Neural crest cell (in vitro differentiated cells): Measurements from ENCODE around the gene SH3RF2. TPM values are rescaled to one million over a fixed set of nuclear protein-coding genes. Genes with fewer than 3 reads are reported as not detected.

Experiments
- DNase-seq: peaks from one replicate; pipeline ENCODE4 v3.0.0; 2021; ENCODE audit warnings: low read depth, mixed read lengths, low spot score
- H3K27ac Mint-ChIP-seq: one replicate; pipeline ENCODE4 v1.8.0; 2021; ENCODE audit warnings: mild to moderate bottlenecking, mixed read lengths; ENCODE audit not compliant: unreplicated experiment
- H3K27me3 Mint-ChIP-seq: 2 replicates; pipeline ENCODE4 v1.8.0; 2021; ENCODE audit warnings: low read depth, mild to moderate bottlenecking, mixed read lengths
- H3K36me3 Mint-ChIP-seq: 2 replicates; pipeline ENCODE4 v1.8.0; 2021; ENCODE audit warnings: low read depth, mild to moderate bottlenecking, mixed read lengths
- H3K4me1 Mint-ChIP-seq: 2 replicates; pipeline ENCODE4 v1.8.0; 2021; ENCODE audit warnings: mixed read lengths
- H3K4me3 Mint-ChIP-seq: one replicate; pipeline ENCODE4 v1.8.0; 2021; ENCODE audit warnings: mild to moderate bottlenecking, mixed read lengths
- H3K9me3 Mint-ChIP-seq: 2 replicates; pipeline ENCODE4 v1.8.0; 2021; ENCODE audit warnings: mixed read lengths
- total RNA-seq: library from RNA; stranded (reverse); gene quantifications from 2 replicates; pipeline ENCODE4 v1.2.1, GENCODE V29; 2021
- TF ChIP-seq, protein P1 (sequence below): fragments of 200-600 bp; sonication (generic); conservative IDR thresholded peaks from 2 replicates; pipeline ENCODE4 v1.5.0; 2021; ENCODE audit warnings: antibody characterized with exemption, mild to moderate bottlenecking

The SH3RF2 gene
- total RNA-seq, 1 donor from 2014 or later = 0.72 TPM

DNA sequence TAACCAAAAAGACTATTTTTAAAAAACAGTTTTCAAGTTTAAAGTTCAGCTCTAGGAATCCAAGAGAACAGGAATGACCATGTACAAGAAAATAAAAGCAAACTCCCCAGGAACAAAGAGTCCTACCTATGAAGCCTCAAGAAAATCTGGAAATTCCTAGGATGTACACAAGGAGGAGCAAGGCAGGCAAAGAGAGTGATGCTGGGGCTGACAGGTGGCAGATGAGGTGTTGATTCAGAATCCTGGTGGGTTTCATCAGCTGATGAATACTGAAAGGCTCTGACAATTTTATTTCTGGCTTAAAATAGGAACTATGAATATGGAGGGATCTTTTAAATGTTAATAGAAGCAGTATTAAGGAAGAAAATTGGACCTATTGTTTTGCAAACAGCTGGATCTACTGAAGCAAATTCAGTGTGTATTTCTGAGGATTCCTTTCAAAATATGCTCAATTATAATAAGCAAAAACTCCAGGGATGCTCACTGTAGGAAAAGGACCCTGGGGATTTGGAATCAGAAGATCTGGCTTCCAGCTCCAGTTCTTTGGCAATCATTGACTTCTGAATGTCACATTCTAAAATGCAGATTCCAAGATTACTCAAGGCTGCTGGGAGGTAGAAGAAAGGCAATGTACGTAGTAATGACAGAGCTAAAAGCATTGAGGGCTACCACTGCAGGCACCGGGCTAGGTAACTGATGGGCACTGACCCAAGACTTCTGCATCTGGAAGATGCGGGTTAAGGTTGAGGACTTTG lies 28.0 kb upstream of the SH3RF2 start:
- no peak overlapping the region for H3K4me3 Mint-ChIP-seq
- H3K4me1 Mint-ChIP-seq = no peaks in the 10 kb centered on the region
- H3K36me3 Mint-ChIP-seq = no peaks in the 10 kb centered on the region
- DNase-seq = no peak
- H3K9me3 Mint-ChIP-seq = no peaks in the 10 kb centered on the region
- no peaks in the 10 kb centered on the region for H3K27me3 Mint-ChIP-seq
- TF ChIP-seq, protein P1, sequence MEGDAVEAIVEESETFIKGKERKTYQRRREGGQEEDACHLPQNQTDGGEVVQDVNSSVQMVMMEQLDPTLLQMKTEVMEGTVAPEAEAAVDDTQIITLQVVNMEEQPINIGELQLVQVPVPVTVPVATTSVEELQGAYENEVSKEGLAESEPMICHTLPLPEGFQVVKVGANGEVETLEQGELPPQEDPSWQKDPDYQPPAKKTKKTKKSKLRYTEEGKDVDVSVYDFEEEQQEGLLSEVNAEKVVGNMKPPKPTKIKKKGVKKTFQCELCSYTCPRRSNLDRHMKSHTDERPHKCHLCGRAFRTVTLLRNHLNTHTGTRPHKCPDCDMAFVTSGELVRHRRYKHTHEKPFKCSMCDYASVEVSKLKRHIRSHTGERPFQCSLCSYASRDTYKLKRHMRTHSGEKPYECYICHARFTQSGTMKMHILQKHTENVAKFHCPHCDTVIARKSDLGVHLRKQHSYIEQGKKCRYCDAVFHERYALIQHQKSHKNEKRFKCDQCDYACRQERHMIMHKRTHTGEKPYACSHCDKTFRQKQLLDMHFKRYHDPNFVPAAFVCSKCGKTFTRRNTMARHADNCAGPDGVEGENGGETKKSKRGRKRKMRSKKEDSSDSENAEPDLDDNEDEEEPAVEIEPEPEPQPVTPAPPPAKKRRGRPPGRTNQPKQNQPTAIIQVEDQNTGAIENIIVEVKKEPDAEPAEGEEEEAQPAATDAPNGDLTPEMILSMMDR = peak; percentile 37
- no peak overlapping the region for H3K27ac Mint-ChIP-seq

DNA sequence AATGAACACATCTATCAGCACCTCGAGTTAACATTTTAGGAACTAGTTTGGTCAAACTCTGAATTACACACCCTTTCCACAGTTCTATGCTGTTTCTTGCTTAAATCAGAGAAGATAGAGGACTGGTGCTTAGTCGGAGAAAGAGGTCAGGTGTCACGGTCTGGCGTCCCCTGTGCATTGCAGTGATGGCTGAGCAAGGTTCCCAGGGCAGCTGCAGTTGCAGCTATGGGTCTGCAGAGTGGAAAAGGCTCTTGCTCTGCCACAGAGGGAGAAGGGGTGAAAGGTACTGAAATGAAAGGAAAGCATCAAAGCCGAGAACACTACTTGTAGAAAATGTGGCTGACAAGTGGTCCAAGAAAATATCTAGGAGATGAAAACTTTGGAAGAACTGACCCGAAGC lies 25.2 kb upstream of the SH3RF2 start:
- Mint-ChIP-seq H3K9me3 (no peaks in the 10 kb centered on the region), H3K27ac (no peak overlapping the region), H3K4me1 (peaks cover 11% of the 10 kb centered on the region), H3K27me3 (no peaks in the 10 kb centered on the region), H3K36me3 (no peaks in the 10 kb centered on the region), H3K4me3 (no peak overlapping the region)
- DNase-seq = no peak
- TF ChIP-seq, protein P1 = no peak

DNA sequence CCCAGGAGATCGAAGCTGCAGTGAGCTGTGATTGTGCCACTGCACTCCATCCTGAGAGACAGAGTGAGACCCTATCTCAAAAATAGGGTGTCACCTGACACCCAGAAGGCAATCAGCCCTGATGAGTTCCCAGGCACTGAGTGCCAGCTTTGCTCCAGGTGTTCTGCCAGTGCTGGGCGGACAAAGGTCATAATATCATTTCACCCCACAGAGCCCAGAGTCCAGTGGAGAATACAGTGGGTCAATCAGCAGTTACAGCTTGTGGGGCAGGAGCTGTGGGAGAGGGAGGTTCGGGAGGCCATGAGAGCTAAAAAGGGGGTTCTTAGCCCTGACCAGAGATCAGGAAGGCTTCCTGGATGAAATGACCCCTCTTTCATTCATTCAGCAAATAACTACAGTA lies 24.4 kb upstream of the SH3RF2 start:
- no peak for DNase-seq
- Mint-ChIP-seq H3K27me3 (no peaks in the 10 kb centered on the region), H3K4me1 (peaks cover 19% of the 10 kb centered on the region), H3K4me3 (no peak overlapping the region), H3K9me3 (peaks cover under 1% of the 10 kb centered on the region), H3K36me3 (no peaks in the 10 kb centered on the region), H3K27ac (no peak overlapping the region)
- TF ChIP-seq, protein P1 = no peak

DNA sequence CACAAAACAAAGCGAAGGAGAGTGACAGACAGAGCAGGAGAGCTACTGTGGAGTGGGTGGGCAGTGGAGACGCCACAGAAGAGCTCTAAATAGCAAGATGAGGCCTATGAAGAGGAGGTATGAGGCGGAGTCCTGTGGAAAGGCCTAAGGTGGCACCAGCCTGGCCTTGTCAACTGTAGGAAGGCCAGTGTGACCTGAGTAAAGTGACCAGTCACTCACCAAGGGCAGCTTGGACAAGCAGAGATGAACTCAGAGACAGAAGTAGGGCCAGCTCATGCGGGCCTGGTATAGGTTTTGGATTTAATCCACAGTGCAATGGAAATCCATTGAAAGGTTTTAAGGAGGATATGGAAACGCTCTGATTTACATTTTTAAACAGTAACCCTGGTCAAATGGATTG lies 23.8 kb upstream of the SH3RF2 start:
- peaks cover 3% of the 10 kb centered on the region for H3K9me3 Mint-ChIP-seq
- H3K4me3 Mint-ChIP-seq = no peak overlapping the region
- H3K27me3 Mint-ChIP-seq = no peaks in the 10 kb centered on the region
- DNase-seq = no peak
- peaks cover 22% of the 10 kb centered on the region for H3K4me1 Mint-ChIP-seq
- H3K36me3 Mint-ChIP-seq = no peaks in the 10 kb centered on the region
- H3K27ac Mint-ChIP-seq = no peak overlapping the region
- TF ChIP-seq, protein P1 = no peak

DNA sequence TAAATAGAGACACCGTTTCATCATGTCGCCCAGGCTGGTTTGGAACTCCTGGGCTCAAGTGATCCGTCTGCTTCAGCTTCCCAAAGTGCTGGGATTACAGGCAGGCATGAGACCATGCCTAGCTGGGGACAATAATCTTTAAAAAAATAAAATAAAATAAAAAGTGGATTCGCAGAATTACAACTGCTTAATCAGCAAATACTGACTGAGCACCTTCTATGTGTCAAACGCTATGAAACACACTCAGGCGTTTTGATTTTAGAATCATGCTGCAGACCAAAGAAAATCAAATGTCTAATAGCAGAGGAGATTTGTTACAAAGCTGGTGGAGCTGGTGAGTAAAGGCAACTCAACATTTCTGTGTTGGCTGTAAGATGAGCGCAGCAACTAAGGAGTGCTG lies 22.7 kb upstream of the SH3RF2 start:
- peaks cover 22% of the 10 kb centered on the region for H3K4me1 Mint-ChIP-seq

More for the DNA sequence above, 22.7 kb upstream of the SH3RF2 start:
- H3K27ac Mint-ChIP-seq = no peak overlapping the region
- no peak overlapping the region for H3K4me3 Mint-ChIP-seq
- DNase-seq = no peak
- TF ChIP-seq, protein P1 = no peak
- H3K27me3 Mint-ChIP-seq = no peaks in the 10 kb centered on the region
- peaks cover 3% of the 10 kb centered on the region for H3K9me3 Mint-ChIP-seq
- H3K36me3 Mint-ChIP-seq = no peaks in the 10 kb centered on the region
